Left cardiac atrium (tissue), 4 donors: ENCODE measurements around the gene RS1. TPM values are rescaled to one million over a fixed set of nuclear protein-coding genes. Genes with fewer than 3 reads are reported as not detected.

Source experiments
- ATAC-seq, 2 donors: fragments of 200-7000 bp; cut with Tn5 transposase; one replicate each; pipeline ENCODE4 v1.9.1; 2020; ENCODE audit warnings: mild to moderate bottlenecking in 2 of 2, moderate library complexity in 2 of 2
- DNase-seq: peaks from one replicate; pipeline ENCODE4 v3.0.0-alpha.2; 2020
- intact Hi-C, 2 donors: fragments of 100-400 bp; cut with DNase I; formaldehyde crosslinking; loops; one replicate each; pipeline versions ENCODE4 v1.14.1 to v1.15.1; 2022 to 2023
- total RNA-seq, 2 donors: library from RNA; stranded (reverse); fragmentation: NEBNext Ultra II Directional; extraction: Animal tissue kit (Norgen Biotek cat#: 25700); gene quantifications; one replicate each; pipeline ENCODE4 v1.2.1, GENCODE V29; 2021
- donor health status: DM: no; HTN: yes; CAD: no.
- donor health status: DM: no; HTN: yes; CAD: no; lungs with severe emphysema.
- donor health status: DM: yes; HTN: yes; CAD: no.
- donor health status: Dilated cardiomyopathy.

The RS1 gene
- total RNA-seq, 2 donors from 2014 or later = not detected

DNA sequence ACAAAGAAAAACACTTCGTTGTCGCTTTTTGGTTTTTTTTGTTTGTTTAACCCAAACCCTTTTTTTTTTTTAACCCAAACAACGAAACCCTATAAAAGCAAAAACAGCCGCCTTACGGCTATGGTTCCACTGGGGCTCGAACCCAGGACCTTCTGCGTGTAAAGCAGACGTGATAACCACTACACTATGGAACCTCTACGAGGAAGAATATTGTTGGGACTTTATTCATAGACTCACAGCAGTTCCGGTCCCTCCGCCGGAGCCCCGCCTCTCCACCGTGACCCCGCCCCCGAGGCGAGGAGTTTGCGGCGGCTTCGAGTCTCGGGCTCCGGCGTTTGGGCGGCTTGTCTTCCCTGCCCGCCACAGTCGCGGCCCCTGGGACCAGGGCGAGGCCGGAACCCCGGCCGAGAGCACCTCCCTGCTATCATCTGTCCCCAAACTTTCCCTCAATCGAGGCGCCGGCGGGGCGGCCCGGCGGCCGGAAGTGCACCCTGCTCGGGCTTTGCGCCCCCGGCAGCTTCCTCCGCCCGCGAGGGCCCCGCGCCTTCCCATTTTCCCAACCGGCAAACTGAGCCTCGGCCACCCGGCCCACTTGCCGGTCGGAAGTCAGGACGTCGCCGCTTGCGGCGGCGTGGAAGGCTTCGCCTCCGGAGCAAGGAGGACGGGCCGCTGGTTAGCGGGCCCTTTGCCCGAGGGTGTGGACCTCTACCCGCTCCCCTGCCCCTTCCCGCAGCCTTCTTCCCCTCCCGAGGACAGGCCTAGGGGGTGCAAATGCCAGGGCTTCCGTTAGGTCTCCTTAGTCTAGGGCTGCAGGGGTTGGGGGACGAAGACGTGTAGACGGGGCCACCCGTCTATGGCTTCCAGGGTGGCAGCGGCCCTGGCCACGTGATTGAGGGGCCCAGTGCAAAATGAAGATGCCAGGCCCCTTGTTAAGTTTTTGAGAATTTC, 3.2 kb upstream of the RS1 start:
- intact Hi-C loops = loop anchor here in 1 of 2 donors (5.0 kb wide), 1 partner anchor 212 kb away; no protein-coding TSS in a partner anchor
- DNase-seq (peak; percentile 79), ATAC-seq (peak; percentile 96)

DNA sequence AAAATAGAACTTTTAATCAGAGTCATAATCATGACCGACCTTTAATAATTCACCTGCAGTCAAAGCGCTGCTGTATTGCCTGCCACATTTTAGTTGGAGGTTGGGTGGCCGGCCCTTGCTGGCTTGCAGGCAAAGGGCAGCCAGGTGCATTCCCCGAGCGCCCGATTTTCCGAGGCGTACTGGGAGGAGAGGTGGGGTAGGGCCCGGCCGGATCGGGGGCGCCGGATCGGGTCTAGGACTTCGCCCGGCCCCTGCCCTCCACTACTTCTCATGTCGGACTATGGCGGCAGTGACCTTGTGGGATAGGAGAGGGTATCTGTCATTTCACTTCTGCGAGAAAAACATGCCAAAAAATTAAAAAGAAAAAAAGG, 2.5 kb upstream of the RS1 start:
- peak; percentile 32 for DNase-seq
- intact Hi-C loops = loop anchor here in 1 of 2 donors (5.0 kb wide), 1 partner anchor 213 kb away; no protein-coding TSS in a partner anchor

GRCh38 chrX:18668071-18668835, 3.7 kb downstream of the RS1 start:
- ATAC-seq (no peak), DNase-seq (no peak)
- intact Hi-C loops = no loop called here

More for the DNA sequence above, 2.5 kb upstream of the RS1 start:
- ATAC-seq = peak; percentile 48 to 70

GRCh38 chrX:18666614-18667013, 5.3 kb downstream of the RS1 start:
- DNase-seq = no peak
- ATAC-seq = no peak
- intact Hi-C loops = no loop called here

DNA sequence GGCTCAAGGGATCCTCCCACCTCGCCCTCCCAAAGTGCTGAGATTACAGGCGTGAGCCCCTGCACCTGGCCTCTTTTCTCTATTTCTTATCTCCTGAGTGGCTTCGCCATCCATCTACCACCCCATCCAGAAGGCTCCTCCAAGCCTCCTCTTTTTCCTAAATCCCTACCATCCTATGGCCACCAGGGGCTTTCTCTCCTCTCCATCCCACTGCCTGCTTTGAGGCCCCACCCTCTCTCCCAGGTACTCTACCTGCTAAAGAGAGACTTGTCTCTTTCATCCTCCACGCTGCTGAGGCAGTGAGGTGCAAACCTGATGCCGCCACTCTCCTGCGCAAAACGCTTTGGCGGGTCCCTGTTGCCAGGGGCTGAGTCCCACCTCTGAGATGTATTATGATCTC, 7.0 kb downstream of the RS1 start:
- ATAC-seq (no peak), DNase-seq (no peak)
- intact Hi-C loops = no loop called here

- DNase-seq (no peak), ATAC-seq (no peak)
- intact Hi-C loops = no loop called here
Measured at GRCh38 chrX:18661273-18661672, 10.6 kb downstream of the RS1 start.

GRCh38 chrX:18654875-18655836, 16.8 kb downstream of the RS1 start:
- DNase-seq (no peak), ATAC-seq (no peak)
- intact Hi-C loops = no loop called here

DNA sequence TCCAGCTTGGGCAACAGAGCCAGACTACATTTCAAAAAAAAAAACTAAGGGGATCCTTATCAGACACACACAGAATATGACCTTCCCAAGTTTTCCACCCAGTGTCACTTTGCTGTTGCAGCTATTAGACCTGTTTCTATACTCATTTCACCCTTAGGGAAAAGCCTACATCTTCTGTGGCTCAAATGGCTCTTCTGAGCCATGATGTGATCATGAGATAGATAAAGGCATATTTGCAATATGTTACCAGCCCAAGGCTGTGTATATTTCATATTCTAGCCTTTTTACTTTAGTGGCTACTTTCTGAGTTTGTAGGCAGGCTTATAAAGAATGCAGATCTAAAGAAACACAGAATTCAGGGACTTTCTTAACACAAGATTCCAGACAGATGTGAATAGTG, 19.3 kb downstream of the RS1 start:
- ATAC-seq (no peak), DNase-seq (no peak)
- intact Hi-C loops = no loop called here

GRCh38 chrX:18650662-18651061, 21.2 kb downstream of the RS1 start:
- no peak for DNase-seq
- intact Hi-C loops = no loop called here

DNA sequence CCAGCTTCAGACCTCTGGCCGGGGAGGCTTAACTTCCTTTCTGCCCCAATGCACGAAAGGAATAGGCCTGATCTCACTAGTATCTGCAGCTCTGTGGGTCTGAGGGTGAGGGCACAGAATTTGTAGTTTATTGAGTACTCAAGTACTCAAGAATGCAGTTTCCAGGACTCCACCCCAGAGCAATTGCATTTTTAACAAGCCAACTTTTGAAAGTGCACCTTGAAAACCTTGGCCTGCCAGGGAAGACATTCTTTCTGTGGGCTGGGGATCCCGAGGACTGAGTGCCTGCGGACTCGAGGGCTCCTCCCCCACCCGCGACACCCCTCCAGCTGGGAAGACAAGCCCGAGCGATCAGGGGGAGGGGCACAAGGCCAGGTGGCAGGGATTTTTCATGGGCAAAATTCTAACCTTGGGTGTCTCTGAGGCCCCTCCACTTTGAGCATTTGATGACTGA, 22.4 kb downstream of the RS1 start:
- ATAC-seq (no peak), DNase-seq (no peak)
- intact Hi-C loops = no loop called here

More at GRCh38 chrX:18650662-18651061, 21.2 kb downstream of the RS1 start:
- ATAC-seq = no peak

DNA sequence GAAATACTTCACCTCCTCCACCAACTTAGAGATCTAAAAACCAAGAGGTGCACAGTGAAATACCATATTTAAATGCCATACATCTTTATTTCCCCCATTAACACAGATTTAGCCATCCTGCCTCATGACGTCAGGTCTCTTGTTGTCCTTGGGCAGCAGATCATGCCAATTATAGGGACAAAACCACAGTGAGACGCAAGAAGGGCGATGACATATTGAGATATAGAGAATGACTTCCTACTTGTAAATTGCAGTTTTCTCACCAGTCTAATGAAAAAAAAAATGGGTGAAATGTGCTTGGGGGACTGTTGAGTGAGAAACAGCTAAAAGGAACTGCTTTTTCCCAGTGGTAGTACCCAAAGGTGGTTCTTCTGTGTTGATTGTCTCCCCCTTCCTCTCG, 24.3 kb downstream of the RS1 start:
- intact Hi-C loops = no loop called here
- ATAC-seq = no peak
- no peak for DNase-seq

GRCh38 chrX:18643853-18644252, 28.1 kb downstream of the RS1 start:
- ATAC-seq = no peak
- intact Hi-C loops = no loop called here
- no peak for DNase-seq

DNA sequence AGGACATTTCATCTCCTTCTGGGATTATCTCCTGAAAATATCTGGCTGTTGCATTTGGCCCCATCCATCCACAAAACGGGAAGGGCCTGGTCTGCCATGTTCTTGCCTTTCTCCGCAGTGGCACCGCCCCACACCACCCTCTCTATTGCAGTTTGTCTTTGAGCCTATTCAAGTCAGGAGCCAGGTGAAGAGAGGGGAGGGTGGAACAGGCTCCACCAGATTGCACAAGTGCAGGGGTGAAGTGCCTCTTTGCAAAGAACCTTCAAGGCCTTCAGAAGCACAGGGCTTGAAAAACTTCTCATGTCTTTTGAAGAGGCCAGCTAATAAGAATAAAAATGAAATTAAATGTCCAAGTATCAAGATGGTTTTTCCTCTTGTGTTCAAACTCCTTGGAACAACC, 28.7 kb downstream of the RS1 start:
- no peak for DNase-seq
- intact Hi-C loops = no loop called here

GRCh38 chrX:18640686-18641085, 31.2 kb downstream of the RS1 start:
- ATAC-seq (no peak), DNase-seq (no peak)
- intact Hi-C loops = no loop called here

More for the DNA sequence above, 28.7 kb downstream of the RS1 start:
- ATAC-seq = no peak

DNA sequence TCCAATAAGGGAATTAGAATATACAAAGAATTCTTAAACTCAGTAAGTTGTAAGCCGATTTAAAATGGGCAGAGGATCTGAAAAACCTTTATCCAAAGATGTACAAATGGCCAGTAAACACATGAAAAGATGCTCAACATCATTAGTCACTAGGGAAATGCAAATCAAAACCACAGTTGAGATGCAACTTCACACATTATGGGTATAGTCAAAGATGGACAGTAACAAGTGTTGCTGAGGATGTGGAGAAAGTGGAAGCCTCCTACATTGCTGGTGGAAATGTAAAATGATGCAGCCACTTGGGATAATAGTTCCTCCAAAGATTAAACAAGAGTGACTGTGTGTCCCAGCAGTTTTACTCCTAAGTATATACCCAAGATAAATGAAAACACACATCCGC, 32.6 kb downstream of the RS1 start:
- ATAC-seq = no peak
- DNase-seq = no peak

DNA sequence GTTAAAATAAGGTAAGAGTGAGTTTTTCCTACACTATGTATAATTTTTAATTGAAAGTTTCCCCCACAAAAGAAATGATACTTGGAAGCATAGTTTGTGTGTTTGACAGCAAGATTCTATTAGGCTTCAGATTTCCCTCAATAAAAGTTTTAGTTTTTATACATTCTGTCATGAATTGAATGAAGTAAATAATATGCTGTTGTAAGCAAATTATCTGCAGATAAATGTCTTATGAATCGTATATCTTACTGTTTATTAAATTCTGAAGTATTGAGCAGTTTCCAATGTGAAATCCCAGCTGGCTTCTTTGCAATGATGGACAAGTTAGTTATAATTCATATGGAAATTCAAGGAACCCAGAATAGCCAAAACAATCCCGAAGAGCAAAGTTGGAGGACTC, 33.5 kb downstream of the RS1 start:
- no peak for ATAC-seq

More for the DNA sequence above, 32.6 kb downstream of the RS1 start:
- intact Hi-C loops = no loop called here

GRCh38 chrX:18630934-18631333, 41.0 kb downstream of the RS1 start:
- ATAC-seq (no peak), DNase-seq (no peak)
- intact Hi-C loops = no loop called here

More for the DNA sequence above, 33.5 kb downstream of the RS1 start:
- DNase-seq = no peak
- intact Hi-C loops = no loop called here

DNA sequence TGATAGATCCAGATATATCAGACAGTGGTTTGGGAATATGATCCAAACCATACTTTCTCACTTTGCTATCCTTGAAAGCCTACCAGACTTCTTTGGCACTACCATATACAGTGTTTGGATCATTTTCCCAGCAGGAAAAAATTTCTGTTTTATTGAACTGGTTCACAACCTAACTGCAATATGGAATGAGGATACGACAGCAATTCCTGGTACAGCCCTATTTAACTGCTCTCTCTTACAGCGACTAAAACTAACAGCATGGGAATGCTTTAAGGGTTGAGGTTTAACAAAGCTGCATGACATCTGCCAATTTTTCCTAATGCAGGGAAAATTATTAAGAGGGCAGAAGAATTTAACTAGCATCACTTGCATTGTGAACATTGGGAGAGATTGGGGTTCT, 47.3 kb downstream of the RS1 start:
- intact Hi-C loops = no loop called here
- no peak for DNase-seq
- ATAC-seq = no peak

DNA sequence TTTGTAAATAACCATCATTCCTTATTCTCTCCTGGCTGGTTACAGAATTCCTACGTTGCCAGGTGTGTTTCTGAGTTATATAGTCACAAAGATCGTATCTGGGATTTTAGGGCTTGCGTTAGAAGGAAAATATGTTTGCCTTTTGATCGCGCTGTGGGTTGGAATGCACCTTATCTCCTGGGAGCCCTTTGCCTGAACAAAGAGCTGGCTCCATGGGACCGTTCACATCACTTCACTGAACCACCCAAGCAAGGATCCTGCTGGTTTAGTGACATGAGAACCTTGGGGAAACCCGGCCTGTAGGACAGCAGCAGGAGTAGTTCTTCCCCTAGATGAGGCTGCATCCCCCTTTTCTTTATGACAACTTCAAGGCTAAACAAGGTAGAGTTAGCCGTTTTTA, 51.6 kb downstream of the RS1 start:
- ATAC-seq (no peak), DNase-seq (no peak)
- intact Hi-C loops = no loop called here
